Calu3 (cell line): ENCODE measurements around the gene BCR. TPM values are rescaled to one million over a fixed set of nuclear protein-coding genes. Genes with fewer than 3 reads are reported as not detected.

Source experiments
- BruUV-seq: library from RNA; stranded (reverse); fragments of 400-500 nt; replicated peaks from 2 replicates; lab custom pipeline; 2021; lab: Mats Ljungman, UMichigan
- CTCF ChIA-PET: fragments of 300-600 bp; sonication (Branson Sonifier 250); formaldehyde crosslinking; loops from one replicate; lab custom pipeline; 2022; ENCODE audit warnings: antibody characterized with exemption; lab: Charles Lee
- DNase-seq: peaks from one replicate; pipeline ENCODE4 v3.0.0; 2022
- H3K27ac Mint-ChIP-seq: one replicate; pipeline ENCODE4 v1.8.0; 2022; ENCODE audit warnings: mixed read lengths; ENCODE audit not compliant: unreplicated experiment
- H3K27me3 Mint-ChIP-seq: one replicate; pipeline ENCODE4 v1.8.0; 2022; ENCODE audit warnings: mixed read lengths; ENCODE audit not compliant: unreplicated experiment
- H3K36me3 Mint-ChIP-seq: one replicate; pipeline ENCODE4 v1.8.0; 2022; ENCODE audit warnings: mild to moderate bottlenecking, moderate library complexity, mixed read lengths; ENCODE audit not compliant: insufficient read depth, unreplicated experiment
- H3K4me1 Mint-ChIP-seq: one replicate; pipeline ENCODE4 v1.8.0; 2022; ENCODE audit warnings: mild to moderate bottlenecking, low read depth, mixed read lengths; ENCODE audit not compliant: unreplicated experiment
- H3K4me3 Mint-ChIP-seq: one replicate; pipeline ENCODE4 v1.8.0; 2022; ENCODE audit warnings: mild to moderate bottlenecking, low read depth, moderate library complexity, mixed read lengths; ENCODE audit not compliant: unreplicated experiment
- H3K9me3 Mint-ChIP-seq: one replicate; pipeline ENCODE4 v1.8.0; 2022; ENCODE audit warnings: low read depth, mixed read lengths; ENCODE audit not compliant: unreplicated experiment
- intact Hi-C: fragments of 100-400 bp; cut with micrococcal nuclease; formaldehyde crosslinking; loops from one replicate; pipeline ENCODE4 v1.10.0; 2022; ENCODE audit not compliant: unreplicated experiment
- total RNA-seq: library from RNA; stranded (reverse); gene quantifications from 2 replicates; pipeline ENCODE4 v1.2.3, GENCODE V29; 2022
- TF ChIP-seq, protein P1 (sequence below): fragments of 200-600 bp; IDR thresholded peaks from one replicate; pipeline ENCODE4 v1.8.0; 2022; ENCODE audit warnings: antibody characterized with exemption; ENCODE audit not compliant: unreplicated experiment

Gene BCR
- total RNA-seq, 1 experiment from 2014 or later: 83.6 TPM

DNA sequence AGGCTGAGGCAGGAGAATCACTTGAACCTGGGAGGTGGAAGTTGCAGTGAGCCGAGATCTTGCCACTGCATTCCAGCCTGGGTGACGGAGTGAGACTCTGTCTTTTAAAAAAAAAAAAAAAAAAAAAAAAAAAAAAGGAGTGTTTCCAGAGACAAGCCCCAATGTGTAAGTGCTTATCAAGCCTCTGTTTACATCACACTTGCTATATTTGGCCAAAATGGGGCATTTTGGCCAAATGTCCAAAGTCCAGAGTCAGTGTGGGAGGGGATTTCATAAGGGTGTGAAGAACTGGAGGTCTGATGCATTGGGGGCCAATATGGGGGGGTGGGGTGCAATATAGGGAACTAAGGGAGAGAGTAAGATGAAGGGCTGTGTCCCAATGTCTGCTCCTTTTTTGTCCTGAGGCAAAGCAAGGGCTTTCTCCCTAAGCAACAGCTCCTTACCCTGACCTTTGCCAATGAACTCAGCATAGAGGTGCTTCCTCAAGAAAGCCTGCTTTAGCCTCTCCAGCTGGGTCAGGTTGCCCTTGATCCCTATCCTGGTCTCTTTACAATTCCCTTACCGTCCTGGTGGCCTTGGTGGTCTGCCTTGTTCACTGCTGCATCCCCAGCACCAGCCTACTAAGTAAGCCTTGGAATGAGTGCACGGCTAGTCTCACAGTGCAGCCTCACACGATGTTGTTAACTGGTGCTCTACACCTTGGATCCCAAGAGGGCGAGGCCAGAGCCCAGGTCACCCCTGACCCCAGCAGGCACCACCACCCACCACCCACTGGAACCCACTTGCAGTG lies 14.1 kb upstream of the BCR start:
- Mint-ChIP-seq H3K4me3 (no peak overlapping the region), H3K27me3 (no peaks in the 10 kb centered on the region), H3K4me1 (no peaks in the 10 kb centered on the region), H3K27ac (no peak overlapping the region), H3K9me3 (no peaks in the 10 kb centered on the region), H3K36me3 (peaks cover 10% of the 10 kb centered on the region)
- no TSS peak for BruUV-seq
- CTCF ChIA-PET: interaction anchor here (1.0 kb wide), 1 partner anchor 12 kb away, joined by 3 read pairs; no protein-coding TSS in a partner anchor
- TF ChIP-seq, protein P1, sequence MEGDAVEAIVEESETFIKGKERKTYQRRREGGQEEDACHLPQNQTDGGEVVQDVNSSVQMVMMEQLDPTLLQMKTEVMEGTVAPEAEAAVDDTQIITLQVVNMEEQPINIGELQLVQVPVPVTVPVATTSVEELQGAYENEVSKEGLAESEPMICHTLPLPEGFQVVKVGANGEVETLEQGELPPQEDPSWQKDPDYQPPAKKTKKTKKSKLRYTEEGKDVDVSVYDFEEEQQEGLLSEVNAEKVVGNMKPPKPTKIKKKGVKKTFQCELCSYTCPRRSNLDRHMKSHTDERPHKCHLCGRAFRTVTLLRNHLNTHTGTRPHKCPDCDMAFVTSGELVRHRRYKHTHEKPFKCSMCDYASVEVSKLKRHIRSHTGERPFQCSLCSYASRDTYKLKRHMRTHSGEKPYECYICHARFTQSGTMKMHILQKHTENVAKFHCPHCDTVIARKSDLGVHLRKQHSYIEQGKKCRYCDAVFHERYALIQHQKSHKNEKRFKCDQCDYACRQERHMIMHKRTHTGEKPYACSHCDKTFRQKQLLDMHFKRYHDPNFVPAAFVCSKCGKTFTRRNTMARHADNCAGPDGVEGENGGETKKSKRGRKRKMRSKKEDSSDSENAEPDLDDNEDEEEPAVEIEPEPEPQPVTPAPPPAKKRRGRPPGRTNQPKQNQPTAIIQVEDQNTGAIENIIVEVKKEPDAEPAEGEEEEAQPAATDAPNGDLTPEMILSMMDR: no peak
- intact Hi-C loops: no loop called here
- no peak for DNase-seq

DNA sequence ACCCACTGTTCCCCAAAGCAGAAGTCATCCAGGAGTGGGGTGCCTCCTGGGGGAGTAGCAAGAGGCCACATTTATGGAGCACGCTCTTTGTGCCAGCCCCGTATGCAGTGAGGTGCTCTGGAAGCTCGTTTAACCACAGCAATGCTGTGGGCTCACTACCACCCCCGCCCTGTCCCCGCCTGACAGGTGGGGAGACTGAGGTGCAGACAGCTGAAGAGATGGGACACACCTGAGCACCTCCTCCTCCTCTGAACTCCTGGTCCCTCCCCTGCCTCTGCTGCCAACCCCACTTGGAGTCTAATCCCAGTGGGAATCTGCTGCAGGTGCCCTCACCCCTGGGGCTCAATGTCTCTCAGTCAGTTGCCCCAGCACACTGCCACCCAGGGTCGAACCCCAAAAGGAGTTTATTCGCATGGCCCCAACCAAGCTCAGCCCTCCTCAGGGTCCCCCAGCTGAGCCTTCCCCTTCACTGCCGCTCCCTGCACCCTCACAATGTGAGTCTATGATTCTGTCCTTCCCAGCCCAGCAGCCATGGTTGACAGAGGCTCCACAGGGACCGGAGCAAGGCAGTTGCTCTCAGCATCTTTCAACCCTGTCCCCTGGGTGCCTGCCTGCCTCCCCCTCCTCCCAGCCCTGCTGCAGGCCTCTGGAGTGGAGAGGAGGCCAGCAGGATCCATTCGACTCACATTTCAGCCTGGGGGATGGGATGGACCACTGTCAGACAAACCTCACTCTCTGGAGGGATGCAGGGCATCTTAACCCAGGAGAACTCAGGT lies 13.3 kb upstream of the BCR start:
- Mint-ChIP-seq H3K36me3 (peaks cover 10% of the 10 kb centered on the region), H3K27me3 (no peaks in the 10 kb centered on the region), H3K27ac (no peak overlapping the region), H3K9me3 (no peaks in the 10 kb centered on the region), H3K4me3 (no peak overlapping the region), H3K4me1 (no peaks in the 10 kb centered on the region)
- no peak for DNase-seq
- TF ChIP-seq, protein P1: no peak
- BruUV-seq: no TSS peak
- CTCF ChIA-PET: interaction anchor here (1.0 kb wide), 1 partner anchor 12 kb away, joined by 3 read pairs; no protein-coding TSS in a partner anchor
- intact Hi-C loops: no loop called here

DNA sequence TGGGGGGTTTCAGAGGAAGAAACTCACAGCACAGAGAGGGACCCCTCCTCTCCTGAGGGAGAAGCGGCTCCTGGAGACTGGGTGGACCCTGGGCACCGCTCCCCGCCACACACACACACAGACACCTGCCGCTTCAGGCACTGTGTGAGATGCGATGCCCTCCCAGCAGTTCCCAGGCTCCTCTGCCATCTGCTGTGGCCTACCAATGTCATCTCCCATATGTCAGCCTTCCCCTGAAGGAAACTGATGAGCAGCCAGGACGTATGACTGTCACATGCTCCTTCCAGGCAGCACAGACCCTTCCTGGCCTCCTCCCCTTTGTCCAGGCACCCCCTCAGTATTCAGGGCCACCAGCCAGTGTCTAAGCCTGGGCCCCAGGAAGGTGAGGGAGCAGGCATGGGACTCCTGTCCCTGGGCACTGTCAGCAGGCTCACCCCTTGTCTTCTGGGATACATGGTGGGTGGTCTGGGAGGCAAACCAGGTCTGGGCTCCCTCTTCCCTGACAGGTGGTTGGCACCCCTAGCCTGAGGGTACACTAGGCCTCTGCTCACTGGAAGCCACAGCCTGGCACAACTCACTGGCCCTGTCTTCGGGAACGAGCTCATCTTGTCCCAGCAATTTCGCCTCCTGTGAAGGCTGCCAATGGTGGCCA lies 11.8 kb upstream of the BCR start:
- Mint-ChIP-seq H3K4me3 (no peak overlapping the region), H3K27ac (no peak overlapping the region), H3K27me3 (no peaks in the 10 kb centered on the region), H3K9me3 (no peaks in the 10 kb centered on the region), H3K4me1 (no peaks in the 10 kb centered on the region), H3K36me3 (peaks cover 5% of the 10 kb centered on the region)
- intact Hi-C loops: no loop called here
- CTCF ChIA-PET: interaction anchor here (0.5 to 2.3 kb wide), 2 partner anchors 22 to 113 kb away, joined by 4 to 6 read pairs; no protein-coding TSS in a partner anchor
- TF ChIP-seq, protein P1: no peak
- DNase-seq: no peak
- BruUV-seq: no TSS peak

DNA sequence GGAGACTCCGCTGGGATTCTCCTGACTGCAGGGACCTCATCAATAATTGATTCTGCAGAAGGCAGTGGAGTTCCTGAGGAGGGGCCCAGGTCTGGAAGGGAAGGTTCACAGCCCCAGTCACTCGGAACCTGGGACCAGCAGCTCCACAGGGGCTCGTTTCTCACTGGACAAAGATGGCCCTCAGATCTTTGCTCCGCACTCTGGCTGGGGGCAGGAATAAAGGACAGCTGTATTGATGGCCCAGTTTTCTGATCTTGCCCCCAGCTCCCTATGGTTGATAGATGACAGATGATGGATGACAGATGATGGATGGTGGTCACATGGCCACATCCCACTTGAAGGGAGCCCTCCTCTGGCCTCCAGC lies 11.3 kb upstream of the BCR start:
- Mint-ChIP-seq H3K27me3 (no peaks in the 10 kb centered on the region), H3K36me3 (peaks cover 5% of the 10 kb centered on the region), H3K4me3 (no peak overlapping the region), H3K27ac (no peak overlapping the region), H3K9me3 (no peaks in the 10 kb centered on the region), H3K4me1 (peaks cover 5% of the 10 kb centered on the region)
- no peak for DNase-seq
- TF ChIP-seq, protein P1: no peak
- no TSS peak for BruUV-seq
- intact Hi-C loops: no loop called here
- CTCF ChIA-PET: interaction anchor here (2.3 kb wide), 1 partner anchor 113 kb away, joined by 6 read pairs; no protein-coding TSS in a partner anchor
